ENCODE measurements around the gene PCAT6.
"Not testable (repeated sequence)": the region's sequence is repeated elsewhere in the genome, so short reads cannot be mapped to it uniquely, and the experiment has no call there.

Gene PCAT6

DNA sequence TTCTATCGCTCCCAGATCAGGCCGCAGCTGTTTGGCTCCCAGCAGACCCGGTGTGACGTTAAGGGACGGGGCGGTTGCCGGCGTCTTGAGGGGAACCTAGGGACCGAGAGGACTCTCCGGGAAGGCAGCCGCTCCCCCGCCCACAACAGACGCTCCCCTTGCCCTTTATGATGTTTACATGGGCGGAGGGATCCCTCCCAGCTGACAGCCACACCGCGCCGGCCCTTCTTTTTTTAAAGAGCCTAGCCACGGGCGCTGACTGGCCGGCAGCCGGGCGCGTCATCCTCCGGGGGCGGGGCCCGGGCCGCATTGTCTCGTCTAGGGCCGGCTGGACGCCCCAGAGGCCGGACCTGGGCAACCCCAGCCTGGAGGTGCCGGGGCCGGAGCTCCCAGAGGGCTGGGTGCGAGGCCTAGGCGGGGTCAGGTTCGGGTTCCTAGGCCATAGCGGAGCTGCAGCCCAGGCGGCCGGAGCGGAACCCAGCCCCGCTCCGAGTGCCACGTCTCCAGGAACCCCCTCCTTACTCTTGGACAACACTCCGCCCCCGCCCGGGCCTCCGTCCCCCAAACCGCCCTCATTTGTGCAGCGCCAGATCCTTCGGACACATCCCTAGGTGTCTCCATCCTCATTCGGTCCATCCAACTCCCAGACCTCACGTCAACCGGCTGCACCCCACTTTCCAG is at the start of gene PCAT6:
Gene PCAT6 (plus strand): TSS at position 340 of the 681 bp plus-strand sequence.
- DNase-seq (ENCODE audit: low read depth): peak; percentile 96

- DNase-seq (ENCODE audit: low read depth): no peak
Measured at GRCh38 chr1:202762019-202762418, 48.7 kb upstream of the PCAT6 start.

- DNase-seq (ENCODE audit: low read depth): peak; percentile 75
Measured at GRCh38 chr1:202765721-202766120, 45.0 kb upstream of the PCAT6 start.

GRCh38 chr1:202770135-202770534 is 40.6 kb upstream of the PCAT6 start:
- no peak for DNase-seq (ENCODE audit: low read depth)

GRCh38 chr1:202781180-202781579 is 29.6 kb upstream of the PCAT6 start:
- no peak for DNase-seq (ENCODE audit: low read depth)

- DNase-seq (ENCODE audit: low read depth): peak; percentile 8
Measured at GRCh38 chr1:202786804-202787203, 23.9 kb upstream of the PCAT6 start.

DNA sequence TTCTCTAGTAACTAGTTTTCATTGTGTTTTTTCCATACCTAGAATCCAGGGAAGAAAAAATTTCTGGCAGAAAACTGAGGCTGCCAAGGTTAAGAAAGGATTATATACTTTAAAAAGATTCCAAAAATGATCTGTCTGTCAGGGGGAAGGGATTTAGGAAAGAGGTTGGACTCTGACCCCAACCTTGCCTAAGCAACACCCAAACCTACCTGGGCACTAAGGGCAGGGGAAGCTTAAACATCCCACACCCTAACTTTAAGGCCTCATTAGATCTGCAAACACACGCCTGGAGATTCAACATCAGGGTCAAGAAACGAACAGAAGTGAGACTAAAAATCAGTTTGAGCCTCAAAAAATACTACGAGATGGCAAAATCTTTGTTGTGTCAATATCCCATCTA is 22.0 kb upstream of the PCAT6 start:
- DNase-seq (ENCODE audit: low read depth): no peak

DNA sequence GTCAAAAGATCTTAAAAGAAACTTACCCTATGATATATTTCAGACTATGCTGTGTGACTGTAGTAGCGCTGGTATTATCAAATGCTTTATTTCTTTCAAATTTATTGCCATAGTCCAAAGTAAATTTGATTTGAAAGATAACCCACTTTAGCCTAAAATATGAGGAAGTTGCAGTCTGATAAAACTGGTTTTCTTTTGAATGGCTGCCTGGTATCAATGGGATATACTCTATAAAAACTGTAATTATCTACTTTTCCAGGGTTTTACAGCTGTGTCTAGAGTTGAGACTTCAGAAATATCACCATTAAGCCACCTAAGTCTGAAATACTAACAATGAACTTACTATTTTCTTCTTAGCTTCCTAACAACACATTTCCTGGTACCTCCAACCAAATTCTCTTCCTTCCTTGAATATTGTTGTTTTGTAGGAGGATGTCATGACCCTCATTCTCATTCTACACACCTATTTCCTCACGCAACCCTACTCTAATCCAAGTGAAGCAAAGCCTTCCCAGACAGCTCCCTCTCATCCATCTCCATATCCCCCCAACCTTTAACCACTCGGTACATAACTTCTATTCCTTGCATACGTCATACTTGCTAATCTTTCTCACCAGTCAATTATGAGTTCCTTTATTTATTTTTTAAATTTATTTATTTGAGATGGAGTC is 19.5 kb upstream of the PCAT6 start:
- no peak for DNase-seq (ENCODE audit: low read depth)

- DNase-seq (ENCODE audit: low read depth): peak; percentile 57
Measured at GRCh38 chr1:202794051-202794740, 16.6 kb upstream of the PCAT6 start.

DNA sequence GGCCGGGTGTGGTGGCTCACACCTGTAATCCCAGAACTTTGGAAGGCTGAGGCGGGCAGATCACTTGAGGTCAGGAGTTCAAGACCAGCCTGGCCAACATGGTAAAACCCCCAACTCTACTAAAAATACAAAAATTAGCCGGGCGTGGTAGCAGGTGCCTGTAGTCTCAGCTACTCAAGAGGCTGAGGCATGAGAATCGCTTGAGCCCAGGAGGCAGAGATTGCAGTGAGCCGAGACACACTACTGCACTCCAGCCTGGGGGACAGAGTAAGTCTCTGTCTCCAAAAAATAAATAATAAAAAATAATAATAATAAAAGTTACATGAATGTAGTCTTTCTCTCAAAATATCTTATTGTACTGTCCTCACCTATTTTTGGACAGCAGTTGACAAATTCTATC is 15.8 kb upstream of the PCAT6 start:
- DNase-seq (ENCODE audit: low read depth): not testable (repeated sequence)

DNA sequence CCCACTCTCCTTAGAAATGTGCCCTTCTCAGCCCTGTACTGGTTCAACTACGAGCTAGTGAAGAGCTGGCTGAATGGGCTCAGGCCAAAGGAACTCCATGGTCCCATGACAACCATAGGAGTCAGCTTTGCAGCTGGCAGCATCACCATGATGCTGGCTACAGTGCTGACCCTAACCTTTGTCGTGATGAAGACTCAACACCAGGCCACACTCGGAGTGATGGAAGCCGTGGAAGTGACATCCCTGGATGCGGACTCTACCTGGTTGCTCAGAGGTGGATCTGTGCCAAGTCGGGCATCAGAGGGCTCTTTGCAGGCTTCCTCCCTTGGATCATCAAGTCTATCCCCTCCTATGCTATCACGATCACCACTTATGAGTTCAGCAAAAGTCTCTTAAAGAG is 14.1 kb upstream of the PCAT6 start:
- no peak for DNase-seq (ENCODE audit: low read depth)

DNA sequence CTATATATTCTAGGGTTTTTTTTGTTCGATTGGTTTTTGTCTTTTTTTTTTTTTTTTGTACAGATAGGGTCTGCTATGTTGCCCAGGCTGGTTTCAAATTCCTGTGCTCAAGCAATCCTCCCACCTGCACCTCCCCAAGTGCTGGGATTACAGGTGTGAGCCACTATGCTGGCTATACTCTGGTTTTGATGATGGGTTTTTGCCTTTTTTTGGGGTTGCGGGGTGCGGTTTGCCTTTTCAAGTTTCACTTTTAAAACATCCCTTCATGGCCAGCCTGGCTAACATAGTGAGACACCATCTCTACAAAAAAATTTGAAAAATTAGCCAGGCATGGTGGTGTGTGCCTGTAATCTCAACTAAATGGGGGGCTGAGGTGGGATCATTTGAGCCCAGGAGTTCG is 12.5 kb upstream of the PCAT6 start:
- DNase-seq (ENCODE audit: low read depth): no peak

GRCh38 chr1:202798792-202799331 is 11.9 kb upstream of the PCAT6 start:
- no peak for DNase-seq (ENCODE audit: low read depth)

DNA sequence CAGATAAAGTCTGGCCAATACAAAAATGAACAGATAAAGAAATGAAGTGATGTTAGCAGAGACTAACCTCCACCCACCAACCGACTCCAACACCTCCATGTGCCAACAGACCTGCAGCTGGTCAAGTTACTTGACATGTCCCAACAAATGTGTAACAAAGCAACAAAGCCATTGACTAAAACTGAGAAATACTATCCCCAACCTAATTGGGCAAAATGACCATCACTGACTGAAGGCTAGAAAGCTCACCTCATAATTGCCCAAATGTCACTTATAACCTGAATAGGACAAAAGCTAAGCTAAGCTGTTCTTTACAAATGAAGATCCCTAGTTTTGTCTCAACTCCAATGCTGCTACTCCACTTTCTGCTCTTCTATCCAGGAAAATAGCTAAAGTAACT is 10.0 kb upstream of the PCAT6 start:
- DNase-seq (ENCODE audit: low read depth): no peak

GRCh38 chr1:202801175-202801574 is 9.6 kb upstream of the PCAT6 start:
- peak; percentile 38 for DNase-seq (ENCODE audit: low read depth)

GRCh38 chr1:202802034-202802433 is 8.7 kb upstream of the PCAT6 start:
- no peak for DNase-seq (ENCODE audit: low read depth)

- DNase-seq (ENCODE audit: low read depth): peak; percentile 77
Measured at GRCh38 chr1:202802998-202803932, 7.5 kb upstream of the PCAT6 start.

- DNase-seq (ENCODE audit: low read depth): no peak
Measured at GRCh38 chr1:202804126-202804525, 6.6 kb upstream of the PCAT6 start.

GRCh38 chr1:202805886-202806844 is 4.6 kb upstream of the PCAT6 start:
- DNase-seq (ENCODE audit: low read depth): peak; percentile 24

DNA sequence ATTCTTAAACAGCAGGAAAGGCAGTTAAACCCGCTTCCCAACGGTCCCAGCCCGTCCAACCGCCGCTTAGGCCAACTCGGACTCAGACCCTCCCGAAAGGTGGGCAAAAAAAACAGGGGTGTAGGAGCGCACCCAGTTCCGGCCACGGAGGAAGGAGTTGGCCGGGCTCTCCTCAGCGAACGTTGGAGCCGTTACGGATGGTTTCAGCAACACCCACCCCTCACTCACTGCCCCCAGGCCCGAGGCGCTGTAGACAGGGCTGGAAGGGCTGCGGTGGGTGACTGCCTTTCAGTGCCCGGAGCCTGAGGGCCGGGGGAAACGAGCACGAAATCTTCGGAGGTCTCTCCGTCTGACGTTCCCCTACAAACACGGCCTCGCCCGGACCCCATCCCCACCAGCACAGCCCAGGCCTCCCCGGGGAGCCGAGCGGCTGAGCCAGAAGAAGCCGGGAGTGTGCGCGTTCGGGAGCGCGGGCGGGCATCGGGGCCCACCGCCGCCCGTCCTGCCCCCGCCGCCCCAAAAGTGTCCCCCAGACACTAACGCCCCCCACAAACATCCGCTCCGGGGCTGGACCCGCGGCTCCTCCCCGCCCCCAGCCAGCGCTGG is 3.8 kb upstream of the PCAT6 start:
- DNase-seq (ENCODE audit: low read depth): peak; percentile 29
